ENCODE measurements around the gene OLFM1.
"Not testable (repeated sequence)": the region's sequence is repeated elsewhere in the genome, so short reads cannot be mapped to it uniquely, and the experiment has no call there.

Gene OLFM1

DNA sequence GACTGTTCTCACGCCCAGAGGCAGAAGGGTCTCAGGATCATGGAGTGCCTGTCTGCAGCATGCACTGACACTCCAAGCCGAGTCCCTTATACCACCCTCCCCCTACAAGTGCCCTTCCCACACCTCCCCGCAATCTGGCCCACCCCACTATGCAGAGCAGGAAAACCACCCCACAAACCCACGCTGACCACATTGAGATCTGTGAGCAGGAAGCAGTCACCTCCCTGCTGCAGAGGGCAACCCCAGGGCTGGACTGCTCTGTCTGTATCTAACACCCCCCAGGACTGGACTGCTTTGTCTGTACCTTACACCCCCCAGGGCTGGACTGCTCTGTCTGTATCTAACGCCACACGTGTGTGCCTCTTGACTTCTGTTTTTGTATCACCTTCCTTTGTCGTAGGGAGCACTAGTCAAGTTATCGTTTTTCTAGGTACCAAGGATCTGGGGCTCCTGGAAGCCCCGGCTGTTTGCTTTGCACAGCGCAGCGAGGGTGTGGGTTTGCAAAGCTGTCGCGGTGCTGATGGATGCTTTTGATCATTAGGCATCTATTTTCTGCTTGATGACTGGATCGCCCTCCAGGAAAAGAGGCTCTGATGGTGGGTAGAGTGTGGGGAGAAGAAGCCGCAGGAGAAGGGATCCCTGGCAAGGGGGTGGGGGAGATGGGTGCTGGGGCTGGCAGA, 21.5 kb downstream of the OLFM1 start:
- no peak for DNase-seq

DNA sequence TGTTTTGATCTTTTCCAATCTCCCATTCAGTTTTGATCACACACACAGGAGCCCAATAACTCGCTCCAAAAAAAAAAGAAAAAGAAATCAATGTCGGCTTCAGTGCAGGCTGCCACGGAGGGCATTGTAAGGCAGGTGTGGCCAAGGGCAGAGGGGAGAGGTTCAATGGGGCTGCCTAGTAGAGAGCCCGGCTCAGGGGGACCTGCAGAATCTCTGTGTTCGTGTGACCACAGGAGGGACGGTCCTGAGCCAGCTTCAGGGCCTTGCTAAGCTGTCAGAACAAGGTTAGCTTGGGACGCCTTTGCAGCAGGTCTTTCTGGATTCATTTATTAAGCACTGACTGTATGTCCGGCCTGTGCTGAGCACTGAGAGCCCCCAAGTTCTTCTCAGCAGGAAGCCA, 22.2 kb downstream of the OLFM1 start:
- DNase-seq, result no peak

DNA sequence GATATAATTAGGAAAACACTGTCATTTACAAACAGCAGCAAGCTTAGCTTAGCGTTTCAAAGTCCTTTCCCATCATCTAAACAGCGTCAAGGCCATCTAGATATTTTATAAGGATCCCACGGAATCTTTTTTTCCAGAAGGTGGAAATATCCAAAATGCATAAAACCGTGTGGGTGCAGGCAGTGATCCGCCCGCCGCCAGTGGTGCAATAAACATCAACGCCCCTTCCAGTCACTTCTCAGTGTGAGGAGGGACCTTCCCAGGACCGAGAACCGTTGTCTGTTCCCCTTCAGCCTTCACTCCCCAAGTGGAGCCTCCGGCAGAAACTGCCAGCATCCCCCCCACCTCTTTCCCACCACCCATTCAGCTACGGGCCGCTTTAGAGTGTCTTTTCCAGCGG, 22.9 kb downstream of the OLFM1 start:
- no peak for DNase-seq

DNA sequence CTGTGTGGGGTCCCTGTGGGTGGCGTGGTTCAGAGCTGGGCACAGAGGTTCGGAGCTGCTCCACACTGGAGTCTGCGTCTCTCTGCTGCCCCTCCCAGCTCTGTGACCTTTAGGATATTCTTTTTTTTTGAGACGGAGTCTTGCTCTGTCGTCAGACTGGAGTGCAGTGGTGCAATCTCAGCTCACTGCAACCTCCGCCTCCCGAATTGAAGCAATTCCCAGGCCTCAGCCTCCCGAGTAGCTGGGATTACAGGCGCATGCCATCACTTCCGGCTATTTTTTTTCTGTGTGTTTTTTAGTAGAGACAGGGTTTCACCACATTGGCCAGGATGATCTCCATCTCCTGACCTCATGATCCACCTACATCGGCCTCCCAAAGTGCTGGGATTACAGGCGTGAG, 24.1 kb downstream of the OLFM1 start:
- DNase-seq, result not testable (repeated sequence)

DNA sequence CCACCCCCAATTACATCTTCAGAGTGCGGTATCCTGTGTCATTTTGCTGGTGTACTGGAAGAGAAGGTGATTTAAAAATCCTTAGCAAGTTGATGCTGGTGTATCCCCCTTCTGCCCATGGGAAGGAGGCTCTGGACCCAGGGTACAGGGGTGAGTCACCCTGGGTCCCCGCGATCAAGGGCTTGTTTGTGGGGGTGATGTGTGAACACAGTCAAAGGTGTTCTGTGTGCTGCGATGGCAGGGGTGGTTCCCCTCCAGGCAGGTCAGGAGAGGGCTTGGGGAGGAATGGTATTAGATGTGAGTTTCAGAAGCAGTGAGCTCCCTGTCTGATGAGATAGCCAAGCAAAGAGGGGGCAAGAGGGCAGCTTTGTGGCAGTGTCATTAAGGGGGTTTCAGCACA, 28.9 kb downstream of the OLFM1 start:
- DNase-seq, result no peak

DNA sequence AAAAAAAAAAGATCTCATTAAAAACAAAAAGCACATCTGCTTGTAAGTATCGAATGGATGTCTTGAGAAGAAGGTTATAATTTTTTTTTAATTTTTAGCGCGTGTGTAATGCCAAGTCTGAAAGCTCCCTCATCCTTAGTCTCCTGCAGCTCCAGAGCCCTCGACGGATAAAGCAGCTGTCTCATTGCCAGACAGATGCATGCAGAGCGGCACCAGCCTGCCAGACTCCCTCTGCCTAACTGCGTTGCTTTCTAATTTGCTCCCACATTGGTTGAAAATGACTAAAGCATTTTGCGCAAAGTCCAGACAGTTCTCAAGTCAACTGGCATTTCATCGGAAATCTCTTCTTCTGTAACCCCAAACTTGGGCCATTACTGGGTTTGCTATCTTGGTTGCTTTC, 29.4 kb downstream of the OLFM1 start:
- DNase-seq, result no peak

DNA sequence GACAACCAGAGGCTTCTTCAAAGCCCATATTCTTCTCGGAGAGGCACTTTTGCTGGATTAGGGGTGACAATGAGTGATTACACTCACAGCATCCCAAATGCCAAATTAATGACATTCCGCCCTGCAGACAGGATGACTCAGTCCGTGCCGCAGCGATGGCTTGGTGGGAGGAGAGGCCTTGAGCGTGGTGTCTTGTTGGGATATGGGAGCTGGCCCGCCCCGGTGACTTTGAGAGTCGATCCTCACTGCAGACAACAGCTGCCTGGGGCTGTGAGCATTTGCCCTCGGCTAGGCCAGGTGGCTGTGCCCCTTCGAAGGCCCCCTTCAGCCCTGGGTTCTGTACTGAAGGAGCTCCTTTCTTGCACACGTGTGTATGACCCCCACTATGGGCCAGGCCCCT, 29.8 kb downstream of the OLFM1 start:
- no peak for DNase-seq

DNA sequence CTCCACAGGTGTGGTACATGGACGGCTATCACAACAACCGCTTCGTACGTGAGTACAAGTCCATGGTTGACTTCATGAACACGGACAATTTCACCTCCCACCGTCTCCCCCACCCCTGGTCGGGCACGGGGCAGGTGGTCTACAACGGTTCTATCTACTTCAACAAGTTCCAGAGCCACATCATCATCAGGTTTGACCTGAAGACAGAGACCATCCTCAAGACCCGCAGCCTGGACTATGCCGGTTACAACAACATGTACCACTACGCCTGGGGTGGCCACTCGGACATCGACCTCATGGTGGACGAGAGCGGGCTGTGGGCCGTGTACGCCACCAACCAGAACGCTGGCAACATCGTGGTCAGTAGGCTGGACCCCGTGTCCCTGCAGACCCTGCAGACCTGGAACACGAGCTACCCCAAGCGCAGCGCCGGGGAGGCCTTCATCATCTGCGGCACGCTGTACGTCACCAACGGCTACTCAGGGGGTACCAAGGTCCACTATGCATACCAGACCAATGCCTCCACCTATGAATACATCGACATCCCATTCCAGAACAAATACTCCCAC, 32.1 kb downstream of the OLFM1 start:
- no peak for DNase-seq

DNA sequence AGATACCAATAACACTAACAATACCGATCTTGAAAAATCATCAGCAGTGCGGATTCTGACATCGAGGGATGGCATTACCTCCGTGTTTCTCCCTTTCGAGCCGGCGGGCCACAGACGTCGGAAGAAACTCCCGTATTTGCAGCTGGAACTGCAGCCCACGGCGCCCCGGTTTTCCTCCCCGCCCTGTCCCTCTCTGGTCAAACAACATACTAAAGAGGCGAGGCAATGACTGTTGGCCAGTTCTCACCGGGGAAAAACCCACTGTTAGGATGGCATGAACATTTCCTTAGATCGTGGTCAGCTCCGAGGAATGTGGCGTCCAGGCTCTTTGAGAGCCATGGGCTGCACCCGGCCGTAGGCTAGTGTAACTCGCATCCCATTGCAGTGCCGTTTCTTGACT, 32.8 kb downstream of the OLFM1 start:
- no peak for DNase-seq

DNA sequence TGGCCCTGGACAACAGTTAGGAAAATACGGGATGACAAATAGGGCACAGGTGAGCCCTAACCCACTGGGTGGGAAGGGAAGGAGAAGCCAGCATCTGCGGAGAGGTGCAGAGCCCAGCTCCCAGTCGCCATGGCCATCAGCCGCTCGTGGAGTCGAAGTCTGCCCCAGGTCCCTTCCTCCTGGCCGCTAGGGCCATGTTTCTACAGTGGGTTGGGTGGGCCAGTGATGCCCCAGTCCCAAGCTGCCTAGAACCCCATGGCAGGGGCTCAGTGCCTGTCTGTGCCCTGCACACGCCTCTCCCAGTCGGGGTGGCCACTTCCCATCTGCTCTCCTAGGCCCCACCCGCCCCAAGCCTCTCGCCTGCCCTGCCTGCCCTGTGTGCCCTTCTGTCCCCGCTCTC, 34.8 kb downstream of the OLFM1 start:
- DNase-seq, result no peak

DNA sequence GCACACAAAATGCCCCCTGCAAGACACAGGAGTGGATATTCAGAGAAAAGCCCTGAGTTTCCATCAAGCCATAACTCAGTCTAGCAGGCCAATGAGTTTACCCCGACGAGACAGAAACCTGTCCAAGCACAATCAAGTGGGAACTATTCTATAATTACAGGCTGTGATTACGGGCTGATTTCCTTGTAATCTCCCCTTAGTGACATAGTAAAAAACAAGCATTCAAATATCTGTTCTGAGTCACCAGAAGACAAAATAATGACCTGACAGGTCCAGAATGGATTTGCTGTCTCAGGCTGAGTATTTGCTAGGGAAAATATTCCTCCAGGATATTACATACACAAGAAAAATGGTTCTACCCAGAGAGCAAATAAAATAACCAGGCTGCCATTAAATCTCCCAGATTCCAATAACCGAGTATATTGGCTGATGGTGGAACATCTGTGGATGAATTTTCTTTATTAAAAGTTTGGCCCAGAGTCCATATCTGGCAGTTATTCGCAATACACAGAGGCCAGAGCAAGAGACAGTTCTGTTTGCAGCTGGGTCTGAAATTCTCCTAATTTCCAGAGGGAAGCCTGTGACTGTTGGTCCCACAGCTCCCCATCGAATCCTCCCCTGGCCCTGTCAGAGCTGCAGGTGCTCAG, 35.8 kb downstream of the OLFM1 start:
- no peak for DNase-seq

DNA sequence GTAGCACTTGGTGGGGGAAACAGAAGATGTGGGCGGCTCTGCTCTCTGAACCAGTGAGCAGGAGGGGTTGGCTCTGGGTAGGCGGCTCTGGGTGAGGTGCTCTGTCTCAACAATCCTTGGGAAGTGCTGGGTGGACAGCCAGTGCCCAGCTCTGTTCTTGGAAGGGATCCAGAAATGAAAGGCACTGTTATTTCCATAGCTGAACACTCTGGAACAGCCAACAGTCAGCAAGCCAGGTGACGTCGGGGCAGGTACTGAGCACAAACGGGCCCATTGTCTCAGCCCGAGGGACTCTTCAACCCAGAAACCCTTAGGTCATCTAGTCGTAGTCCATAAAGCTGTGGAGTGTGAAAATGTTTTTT, 36.3 kb downstream of the OLFM1 start:
- DNase-seq, result no peak

DNA sequence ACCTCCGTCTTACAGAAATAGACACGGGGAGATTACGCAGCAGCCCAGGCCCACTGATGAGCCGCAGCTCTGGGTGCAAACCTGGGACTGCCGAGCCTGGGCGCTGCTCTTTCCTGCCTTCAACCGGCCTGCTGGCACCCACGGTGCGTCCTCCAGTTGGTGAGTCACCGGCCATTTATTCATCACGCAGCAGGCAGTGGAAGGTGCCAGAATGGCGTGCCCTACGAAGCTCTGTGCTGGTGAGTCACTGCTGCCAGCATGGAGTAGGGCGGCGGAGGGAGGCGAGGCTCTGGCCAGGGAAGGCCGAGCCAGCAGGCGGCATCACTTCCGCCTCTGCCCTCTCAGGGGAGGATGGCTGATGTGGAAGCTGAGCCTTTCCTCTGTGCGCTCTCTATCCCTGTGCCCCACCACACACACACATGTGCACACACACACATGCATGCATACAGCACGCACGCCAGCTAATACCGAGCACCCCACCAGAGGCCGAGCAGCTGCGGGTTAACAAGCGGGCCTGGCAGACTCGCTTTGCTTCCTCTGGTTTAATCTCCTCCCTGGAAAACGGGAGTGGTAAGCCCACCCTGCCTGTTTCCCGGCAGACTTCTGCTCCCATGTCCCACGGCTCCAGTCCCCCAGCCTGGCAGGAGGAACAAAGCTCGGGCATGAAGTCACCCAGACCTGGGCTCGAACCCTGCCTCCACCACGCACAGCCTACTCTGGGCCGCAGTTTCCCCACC, 39.2 kb downstream of the OLFM1 start:
- no peak for DNase-seq

DNA sequence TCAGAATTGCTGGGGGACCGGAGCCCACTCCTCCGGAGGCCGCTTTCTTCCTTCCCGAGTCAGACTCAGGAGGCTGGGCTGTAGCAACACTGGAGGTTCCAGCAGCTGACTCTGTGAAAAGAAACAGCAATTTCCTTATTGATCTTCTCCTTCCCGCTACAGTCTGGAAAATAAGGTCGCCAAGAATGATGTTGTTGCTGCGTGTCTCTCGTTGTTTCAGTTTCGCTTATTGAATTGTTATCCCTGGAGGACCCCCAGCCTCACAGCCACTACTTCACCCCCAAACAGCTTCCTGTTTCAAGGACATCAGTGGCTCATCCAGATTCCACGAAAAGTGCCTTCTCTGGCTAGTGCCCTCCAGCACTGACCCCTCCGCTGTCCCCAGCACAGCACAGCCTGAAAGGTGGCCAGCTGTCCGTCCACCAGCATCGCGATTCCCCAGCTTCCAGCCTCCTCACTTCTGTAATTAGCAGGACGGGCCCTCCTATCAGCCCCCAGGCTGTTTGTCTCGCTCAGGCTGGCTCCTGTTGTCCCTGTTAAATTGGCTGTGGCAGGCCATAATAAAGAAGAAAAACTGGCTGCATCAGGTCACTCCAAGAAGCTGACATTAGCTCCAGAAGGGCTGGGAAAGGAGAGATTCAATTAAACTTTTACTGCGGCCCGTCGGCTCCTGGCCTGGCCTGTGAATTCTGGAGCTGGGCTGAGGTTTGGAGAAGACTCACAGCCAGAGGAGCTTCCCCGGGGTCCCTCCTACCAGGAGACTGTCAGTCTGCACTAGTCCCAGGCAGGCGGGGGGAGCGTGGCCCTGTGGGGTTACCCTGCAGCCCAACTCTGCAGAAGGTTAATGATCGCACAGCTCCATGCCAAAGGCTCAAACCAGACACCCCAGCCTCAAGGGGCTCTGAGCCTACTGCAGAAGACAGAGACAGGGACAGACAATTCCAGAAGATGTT, 40.5 kb downstream of the OLFM1 start:
- DNase-seq, result no peak

DNA sequence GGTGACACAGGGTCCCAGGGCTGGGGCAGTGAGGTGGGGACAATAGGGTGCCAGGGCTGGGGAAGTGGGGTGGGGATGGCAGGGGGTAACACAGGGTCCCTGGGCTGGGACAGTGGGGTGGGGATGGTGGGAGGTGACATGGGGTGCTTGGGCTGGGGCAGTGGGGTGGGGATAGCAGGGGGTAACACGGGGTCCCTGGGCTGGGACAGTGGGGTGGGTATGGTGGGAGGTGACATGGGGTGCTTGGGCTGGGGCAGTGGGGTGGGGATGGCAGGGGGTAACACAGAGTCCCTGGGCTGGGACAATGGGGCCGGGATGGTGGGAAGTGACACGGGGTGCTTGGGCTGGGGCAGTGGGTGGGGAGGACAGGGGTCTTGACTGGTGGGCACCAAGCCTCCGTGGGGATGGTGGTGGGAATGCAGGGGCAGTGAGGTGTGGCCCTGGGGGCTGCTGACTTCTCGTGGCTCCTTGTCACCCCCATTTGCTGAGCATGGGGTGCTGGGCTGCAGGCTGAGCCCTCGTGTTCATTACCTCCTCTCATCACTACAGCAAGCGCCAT, 41.7 kb downstream of the OLFM1 start:
- DNase-seq, result no peak

DNA sequence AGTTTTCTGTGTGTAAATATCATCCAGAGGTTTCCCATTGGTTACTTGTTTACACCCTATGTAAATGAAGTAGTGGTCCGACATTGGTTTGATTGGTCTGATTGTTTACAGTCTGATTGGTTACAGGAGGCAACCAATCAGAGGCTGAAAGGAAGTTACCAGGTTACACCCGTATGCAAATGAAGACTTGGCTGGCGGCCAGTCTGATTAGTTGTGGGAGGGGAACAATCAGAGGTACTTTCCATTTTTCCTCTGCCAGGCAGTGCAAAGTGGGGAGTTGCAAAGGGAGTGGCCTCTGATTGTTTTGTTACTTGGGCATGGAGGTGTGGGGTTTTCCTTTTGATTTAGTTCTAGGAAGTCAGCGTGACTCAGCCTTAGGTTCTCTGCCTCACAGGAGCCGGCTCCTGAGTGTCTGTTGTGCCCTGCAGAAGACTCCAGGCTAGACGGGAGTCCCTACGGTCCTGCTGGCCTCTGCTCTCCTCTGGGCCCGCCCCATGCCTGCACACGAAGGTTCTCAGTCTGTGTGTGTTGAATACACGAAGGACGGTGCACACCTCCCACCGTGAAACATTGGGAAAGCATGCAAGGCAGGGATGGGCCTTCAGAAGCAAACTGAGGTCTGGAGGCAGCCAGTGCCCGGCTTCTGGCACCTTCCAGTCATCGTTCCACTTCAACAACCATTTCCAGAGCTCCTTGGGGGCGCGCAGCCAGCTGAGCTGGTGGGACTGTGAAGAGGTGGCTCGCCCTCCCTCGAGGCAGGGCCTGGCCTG, 42.9 kb downstream of the OLFM1 start:
- DNase-seq, result peak; percentile 58

DNA sequence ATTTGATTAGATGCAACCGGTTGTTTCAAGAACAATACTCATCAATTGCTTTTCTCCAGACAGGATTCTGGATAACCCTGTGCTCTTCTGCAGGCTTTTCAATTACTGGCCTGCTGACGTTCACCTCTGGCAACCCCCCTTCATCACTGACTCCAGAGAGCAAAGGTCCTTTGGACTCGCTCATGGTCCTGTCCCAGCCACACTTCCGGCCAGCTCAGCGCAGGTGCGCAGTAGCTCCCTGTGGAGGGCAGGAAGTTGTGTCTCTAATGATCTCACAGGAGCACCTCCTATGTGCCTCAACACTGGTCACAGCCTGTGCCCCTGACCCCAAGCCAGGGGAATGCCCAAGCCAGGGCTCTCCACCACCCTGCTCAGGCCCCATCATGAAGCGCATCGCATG, 44.0 kb downstream of the OLFM1 start:
- no peak for DNase-seq

DNA sequence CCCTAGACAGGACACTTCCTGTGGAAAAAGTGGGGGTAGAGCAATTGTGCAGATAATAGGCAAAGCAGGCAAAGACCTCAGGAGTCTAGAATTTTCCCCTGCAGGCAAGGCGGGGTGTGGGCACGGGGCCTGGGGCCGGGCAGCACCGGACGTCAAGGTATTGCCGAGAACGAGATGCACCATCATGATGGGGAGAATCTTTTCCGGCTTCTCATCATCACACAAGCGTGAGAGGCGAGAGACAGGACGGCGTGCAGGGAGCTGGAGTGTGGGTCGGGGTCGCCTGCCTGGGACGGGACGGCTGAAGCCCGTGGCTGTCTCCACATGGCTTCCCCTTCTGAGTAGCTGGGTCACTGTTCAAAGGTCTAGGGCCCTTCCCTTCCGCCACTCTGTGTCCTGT, 44.5 kb downstream of the OLFM1 start:
- DNase-seq, result no peak

DNA sequence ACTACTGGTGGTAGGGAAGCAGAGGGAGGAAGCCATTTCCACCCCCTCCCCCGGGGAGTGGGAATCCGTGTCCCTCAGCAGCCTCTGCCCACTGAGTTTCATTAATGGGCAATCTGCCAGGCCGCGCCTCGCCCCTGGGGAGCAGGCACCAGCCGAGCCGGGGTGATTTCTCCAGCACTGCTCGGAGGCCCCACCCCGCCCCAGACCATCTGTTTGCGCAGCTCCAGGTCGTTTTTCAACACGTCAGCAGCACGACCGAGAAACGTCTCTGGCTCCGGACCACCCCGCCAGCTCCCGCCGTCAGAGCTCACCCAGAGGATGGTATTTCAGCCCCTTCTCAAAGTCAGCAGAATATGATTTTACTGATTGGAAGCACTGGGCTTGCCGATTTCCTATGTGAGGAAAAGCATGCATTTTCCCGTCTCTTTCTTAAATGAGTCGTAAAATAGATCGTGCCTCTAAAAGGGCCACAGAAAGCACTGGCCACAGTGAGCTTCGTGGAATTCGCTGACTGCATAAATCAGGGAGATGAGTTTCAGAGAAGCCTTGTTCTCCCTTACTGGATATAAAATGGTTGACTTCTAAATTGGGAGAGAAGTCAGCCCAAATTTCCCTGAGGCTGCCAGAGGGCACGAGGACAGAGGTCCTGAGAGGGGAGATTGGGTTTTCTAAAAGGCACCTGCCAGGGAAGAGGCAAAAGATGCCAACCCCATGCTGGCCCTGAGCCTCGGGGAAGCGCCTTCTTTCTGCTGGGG, 47.0 kb downstream of the OLFM1 start:
- no peak for DNase-seq

DNA sequence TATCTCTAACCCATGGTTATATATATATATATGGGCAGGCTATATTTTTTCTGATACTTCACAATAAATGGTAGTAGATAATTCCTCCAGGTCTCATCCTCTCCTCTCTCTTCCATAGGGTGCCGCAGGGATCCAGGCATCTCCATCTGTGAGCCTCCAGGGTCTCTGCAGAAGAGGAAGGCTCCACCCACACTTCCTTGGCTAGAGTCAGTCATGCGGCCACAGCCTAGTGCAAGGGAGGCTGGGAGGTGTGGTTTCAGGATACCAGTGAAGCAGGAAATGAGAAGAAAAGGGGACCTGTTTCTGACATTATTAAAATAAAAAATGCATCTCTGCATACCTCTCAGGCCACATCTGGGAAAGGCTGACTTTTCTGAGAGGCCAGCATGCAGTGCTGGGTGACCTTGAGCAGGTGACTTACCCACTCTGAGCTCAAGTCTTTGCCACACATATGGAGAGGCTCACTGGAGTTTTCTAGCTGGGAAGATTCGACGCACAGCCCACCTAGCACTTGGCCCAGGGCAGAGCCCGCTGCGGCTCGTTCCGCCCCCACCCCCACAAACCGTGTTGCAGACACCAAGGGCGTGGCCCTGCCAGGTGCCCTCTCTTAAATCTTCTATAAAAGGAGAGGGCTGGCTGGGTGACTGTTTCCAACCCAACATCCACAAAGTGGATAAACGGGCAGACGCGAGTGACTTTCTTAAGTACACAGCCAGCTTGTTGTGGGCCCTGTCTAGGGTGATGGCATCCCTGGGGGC, 47.9 kb downstream of the OLFM1 start:
- DNase-seq, result no peak
